GM18502 (cell line): Measurements from ENCODE around the gene MT1B.
A peak's percentile ranks its signal among the peaks of the same experiment; 100 is the strongest.
"Not testable (repeated sequence)": the region's sequence is repeated elsewhere in the genome, so short reads cannot be mapped to it uniquely, and the experiment has no call there.

ENCODE experiments used
- ATAC-seq: cut with Tn5 transposase; IDR thresholded peaks from one replicate; pipeline ENCODE4 v1.9.1; 2021; ENCODE audit warnings: mild to moderate bottlenecking; ENCODE audit not compliant: unreplicated experiment, poor library complexity

Gene MT1B

DNA sequence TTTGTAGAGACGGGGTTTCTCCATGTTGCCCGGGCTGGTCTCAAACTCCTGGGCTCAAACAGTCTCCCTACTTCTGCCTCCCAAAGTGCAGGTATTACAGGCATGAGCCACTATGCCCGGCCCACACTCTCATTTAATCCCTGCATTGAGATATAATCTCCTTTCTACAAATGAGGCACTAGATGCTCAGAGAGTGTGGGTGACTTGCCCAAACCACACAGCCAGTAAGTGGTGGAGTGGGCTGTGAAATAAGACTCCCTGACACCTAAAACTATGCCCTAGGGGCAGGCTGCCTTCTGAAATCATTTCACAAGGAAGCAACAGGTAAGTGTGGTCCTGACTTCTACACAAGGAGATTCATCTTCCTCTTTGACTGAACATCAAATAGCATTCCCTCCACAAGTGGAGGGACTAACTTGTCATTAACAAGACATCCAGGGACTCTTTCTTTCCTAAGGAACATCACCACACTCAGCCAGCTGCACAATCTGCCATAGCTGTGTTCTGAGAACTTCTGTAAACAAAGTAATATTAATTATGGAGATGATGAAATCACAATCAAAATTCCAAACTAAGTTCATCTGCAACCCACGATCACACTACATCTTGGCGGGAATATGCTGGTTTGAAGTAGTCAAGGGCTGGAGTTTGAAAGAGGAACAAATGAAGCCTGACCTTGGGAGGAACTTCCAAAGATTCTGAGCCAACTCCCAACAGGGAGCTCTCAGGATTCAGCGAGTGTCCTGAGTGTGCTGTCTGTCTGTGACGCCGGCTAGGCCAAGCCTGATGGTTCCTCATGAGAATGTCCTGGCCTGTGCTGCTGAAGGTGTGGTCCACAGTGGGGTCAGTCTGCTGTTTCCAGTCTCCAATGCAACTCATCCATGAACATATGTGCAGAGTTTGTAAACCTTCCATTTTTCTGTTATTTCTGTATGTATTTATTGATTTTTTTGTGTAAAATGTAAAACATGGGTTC is 13.9 kb downstream of the MT1B start:
- ATAC-seq, result not testable (repeated sequence)

DNA sequence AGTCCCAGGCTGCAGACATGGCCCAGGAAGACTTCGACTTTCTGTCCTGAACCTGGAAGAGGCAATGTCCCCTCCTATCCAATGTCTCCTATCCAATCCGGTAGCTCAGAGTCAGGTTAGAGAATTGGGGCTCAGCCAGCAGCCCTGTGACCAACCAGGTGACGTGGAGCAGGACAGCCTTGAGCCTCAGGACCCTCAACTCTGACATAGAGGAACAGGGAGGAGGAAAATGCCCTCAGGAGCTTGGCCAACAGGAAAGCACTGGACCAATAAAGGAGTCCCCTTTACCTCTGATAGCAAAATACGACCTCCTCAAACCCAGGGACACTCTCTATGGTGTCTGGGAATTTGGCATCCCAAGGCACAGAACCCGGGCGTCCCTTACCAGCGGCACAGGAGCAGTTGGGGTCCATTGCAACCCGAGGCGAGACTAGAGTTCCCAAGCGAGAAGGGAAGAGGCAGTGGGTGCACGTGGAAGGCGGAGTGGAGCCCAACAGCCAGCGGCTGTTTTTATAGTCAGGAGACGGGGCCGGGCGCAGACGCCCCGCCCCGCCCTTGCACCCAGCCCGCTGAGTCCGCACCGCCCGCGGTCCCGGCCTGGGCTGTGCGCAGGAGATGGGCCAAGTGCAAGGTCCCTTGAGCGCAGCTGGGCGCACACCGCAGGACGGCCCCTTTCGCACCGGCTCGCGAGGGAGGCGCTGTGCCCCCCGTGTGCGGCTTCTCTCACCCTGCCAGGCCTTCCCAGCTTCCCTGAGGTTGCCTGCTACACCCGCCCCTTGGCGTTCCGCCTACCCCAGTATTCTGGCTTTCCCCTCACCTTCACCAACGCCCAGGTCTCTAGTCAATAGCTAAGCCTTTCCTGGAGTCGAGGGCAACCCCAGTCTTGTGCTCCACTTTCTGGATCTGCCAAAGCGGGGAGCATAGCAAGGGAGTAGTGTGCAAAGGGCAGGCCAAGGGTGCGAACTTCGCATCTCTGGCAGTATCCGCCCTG is 16.2 kb downstream of the MT1B start, which contains the start of gene MT1G:
TSS of gene MT1G (minus strand) at position 485 of the 991 bp plus-strand sequence. CDS start at position 413, 72 bp downstream.
- ATAC-seq, result no peak

DNA sequence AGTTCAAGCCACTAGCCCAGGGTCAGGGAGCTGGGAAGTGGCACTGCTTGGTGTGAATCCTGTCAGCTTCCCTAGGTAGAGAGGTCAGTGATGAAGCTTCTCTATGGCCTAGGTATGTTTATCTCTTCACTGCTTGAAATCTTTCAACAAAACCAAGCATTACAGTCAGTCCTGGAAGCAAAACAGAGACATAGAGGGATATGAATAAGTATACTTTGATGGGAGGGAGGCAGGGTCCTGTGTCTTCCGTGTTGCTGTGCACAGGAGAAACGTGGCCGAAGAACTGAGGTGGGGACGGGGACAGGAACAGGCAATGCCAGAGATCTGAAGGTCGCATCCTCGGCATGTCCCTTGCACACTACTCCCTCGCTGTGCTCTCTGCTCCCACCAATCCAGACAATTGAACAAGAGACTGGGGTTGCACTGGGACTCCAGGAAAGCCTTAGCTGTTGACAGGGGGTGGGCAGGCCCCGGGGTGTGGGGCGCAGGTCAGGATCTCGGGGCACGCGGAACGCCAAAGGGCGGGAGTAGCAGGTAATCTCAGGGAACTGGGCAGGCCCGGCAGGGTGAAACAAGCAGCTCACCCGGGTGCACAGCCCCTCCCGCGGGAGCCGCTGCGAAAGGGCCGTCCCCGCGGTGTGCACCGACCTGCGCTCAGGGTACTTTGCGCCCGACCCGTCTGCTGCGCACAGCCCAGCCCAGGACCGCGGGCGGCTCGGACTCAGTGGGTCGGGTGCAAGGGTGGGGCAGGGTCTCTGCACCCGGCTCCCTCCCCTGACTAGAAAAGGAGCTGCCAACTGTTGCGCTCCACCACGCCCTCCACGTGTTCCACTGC is 17.5 kb downstream of the MT1B start, which contains the start of gene MT1H:
TSS of gene MT1H (plus strand) at position 810 of the 835 bp plus-strand sequence. CDS start 71 bp downstream, outside the sequence.
- no peak for ATAC-seq

DNA sequence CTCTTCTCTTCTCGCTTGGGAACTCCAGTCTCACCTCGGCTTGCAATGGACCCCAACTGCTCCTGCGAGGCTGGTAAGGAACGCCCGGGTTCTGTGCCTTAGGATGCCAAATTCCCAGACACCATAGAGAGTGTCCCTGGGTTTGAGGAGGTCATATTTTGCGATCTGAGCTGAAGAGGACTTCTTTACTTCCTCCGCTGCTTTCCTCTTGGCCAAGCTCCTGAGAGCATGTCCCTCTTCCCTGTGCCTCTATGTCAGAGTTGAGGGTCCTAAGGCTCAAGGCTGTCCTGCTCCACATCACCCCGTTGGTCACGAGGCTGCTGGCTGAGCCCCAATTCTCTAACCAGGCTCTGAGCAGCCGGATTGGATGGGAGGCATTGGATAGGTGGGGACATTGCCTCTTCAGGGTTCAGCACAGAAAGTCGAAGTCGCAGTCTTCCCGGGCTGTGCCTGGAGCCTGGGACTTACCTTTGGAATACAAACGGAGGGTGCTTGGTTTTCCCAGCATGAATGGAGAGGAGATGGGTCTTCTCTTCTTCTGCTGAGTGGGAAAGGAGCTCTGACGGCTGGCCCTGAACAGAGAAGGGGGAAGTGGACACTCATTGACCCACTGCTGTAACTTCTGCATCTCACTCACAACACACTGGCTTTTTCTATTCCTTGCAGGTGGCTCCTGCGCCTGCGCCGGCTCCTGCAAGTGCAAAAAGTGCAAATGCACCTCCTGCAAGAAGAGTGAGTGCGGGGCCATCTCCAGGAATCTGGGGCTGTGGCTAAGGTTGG is 18.3 kb downstream of the MT1B start:
- no peak for ATAC-seq

DNA sequence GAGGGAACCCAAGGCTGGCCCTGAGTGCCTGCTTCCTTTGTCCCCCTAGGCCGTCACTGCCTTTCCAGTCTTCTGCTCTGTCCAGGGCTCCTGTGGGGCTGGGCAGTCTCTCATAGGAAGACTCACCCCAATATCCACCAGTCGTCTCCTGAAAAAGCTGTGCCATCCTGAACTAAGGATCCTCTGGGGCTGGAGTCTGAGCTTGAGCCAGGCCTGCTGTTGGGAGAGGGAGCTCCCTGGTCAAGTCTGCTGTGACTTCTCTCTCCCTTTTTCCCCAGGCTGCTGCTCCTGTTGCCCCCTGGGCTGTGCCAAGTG is 18.9 kb downstream of the MT1B start:
- ATAC-seq, result no peak

DNA sequence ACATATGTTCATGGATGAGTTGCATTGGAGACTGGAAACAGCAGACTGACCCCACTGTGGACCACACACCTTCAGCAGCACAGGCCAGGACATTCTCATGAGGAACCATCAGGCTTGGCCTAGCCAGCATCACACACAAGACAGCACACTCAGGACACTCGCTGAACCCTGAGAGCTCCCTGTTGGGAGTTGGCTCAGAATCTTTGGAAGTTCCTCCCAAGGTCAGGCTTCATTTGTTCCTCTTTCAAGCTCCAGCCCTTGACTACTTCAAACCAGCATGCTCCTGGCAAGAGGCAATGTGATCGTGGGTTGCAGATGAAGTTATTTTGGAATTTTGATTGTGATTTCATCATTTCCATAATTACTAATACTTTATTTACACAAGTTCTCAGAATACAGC is 20.0 kb downstream of the MT1B start:
- ATAC-seq, result not testable (repeated sequence)

DNA sequence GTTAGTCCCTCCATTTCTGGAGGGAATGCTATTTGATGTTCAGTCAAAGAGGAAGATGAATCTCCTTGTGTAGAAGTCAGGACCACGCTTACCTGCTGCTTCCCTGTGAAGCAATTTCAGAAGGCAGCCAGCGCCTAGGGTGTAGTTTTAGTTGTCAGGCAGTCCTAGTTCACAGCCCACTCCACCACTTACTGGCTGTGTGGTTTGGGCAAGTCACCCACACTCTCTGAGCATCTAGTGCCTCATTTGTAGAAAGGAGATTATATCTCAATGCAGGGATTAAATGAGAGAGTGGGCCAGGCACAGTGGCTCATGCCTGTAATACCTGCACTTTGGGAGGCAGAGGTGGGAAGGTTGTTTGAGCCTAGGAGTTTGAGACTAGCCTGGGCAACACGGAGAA is 20.5 kb downstream of the MT1B start:
- not testable (repeated sequence) for ATAC-seq

DNA sequence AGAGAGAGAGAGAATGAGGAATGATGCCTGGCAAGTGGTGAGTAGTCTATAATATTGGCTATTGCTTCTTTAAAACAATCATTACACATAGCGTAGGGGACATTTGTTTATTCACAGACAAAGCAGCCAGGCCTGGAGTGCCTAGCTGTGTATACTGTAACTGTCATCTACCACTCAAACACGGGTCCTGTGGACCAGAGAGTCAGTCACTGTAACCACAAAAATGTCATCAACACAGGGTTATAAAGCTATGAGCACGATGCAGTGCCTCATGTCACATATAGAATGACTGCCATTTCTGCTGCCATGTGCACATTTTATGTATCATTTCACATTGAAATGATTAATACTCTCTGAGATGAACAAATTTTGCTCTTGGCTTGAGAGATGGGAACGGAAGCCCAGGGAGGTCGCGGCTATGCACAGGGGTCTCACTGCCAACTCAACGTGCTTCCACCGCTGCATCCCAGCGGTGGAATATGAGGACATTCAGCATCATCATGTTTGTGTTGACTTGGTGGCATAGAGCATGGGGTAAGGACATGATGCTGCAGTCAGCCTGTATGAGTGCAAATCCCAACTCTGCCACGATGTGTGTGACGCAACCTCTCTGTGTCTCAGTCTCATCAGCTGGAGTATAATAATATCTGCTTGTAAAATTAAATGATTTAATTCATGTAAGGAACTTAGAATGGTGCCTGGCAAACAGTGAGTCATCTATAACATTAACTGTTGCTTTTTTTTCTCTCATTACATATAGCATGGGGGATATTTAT is 21.3 kb downstream of the MT1B start:
- ATAC-seq, result no peak

DNA sequence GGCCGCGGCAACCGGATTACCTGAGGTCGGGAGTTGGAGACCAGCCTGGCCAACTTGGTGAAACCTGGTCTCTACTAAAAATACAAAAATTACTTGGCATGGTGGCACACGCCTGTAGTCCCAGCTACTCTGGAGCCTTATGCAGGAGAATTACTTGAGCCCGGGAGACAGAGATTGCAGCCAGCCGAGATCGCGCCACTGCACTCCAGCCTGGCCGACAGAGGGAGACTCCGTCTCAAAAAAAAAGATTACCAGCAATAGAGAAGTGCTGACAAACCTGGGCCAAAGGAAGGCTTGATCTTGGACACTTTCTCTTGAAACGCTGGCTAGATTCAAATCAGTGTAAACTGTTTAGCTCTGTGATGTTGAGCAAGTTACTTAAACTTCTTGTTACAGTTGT is 22.2 kb downstream of the MT1B start:
- no peak for ATAC-seq

DNA sequence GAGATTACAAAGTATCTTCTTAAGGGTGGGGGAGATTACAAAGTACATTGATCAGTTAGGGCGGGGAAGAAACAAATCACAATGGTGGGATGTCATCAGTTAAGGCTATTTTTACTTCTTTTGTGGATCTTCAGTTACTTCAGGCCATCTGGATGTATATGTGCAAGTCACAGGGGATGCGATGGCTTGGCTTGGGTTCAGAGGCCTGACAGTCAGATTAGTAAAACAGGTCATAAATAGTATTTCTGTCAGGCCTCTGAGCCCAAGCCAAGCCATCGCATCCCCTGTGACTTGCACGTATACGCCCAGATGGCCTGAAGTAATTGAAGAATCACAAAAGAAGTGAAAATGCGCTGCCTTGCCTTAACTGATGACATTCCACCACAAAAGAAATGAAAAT is 22.9 kb downstream of the MT1B start:
- not testable (repeated sequence) for ATAC-seq

DNA sequence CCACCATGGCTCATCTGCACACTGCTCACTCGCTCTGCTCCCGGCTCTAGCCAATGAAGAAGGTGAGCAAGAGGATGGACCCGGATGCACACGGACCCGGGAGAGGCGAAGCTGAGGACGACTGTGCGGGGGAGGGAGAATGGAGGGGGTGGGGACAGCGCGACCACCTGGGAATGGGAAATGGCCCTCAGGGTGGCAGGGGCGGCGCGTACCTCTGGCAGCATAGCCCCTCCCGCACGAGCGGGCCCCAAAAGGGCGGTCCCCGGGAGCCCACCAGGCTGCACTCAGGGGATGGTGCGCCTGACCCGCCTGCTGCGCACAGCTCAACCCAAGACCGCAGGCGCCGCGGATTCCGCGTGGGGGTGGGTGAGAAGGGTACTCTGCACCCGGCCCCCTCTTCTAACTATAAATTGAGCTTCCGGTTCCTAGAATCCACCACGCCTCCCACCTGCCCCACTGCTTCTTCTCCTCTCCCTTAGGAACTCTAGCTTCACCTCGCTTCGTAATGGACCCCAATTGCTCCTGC is 24.1 kb downstream of the MT1B start:
- ATAC-seq, result no peak

DNA sequence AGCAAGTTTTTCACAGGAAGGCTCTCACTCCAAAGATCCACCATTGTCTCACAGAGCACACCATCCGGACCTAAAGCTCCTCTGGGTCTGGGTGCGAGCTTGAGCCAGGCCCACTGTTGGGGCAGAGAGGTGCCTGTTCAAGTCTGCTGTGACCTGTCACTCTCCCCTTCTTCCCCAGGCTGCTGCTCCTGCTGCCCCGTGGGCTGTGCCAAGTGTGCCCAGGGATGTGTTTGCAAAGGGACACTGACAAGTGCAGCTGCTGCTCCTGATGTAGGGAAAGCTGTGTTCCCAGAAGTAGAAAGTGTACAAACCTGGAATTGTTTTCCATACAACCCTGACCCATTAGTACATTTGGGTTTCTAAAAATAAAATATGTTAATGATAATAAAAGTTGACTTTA is 25.8 kb downstream of the MT1B start:
- ATAC-seq, result no peak

DNA sequence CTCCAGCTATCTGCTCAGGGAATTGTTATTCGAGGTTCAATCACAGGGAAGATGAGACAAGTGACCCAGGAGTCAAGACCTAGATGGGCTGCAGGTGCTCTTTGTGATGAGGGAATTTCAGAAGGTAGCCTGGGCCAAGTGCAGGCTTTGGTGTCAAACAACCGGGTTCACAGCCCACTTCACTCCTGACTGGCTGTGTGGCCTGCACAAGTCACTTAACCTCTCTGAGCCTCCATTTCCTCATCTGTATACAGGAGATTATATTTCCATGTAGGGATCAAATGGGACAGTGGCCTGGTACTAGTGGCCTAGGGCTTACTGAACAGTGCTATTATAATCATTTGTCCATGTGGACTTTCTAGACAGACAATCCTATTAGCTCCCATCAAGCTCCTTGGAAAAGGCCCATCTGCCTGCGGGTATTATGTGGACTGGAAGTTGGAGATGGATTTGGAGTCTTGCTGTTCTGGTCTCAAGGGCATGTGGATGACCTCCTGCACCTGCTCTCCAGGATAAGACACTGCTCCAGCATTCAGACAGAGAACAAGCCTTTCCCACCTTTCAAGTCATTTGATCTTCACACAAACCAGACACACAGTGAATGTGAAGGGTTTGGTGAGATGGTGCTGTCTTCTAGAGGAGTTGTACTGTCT is 27.5 kb downstream of the MT1B start:
- no peak for ATAC-seq

DNA sequence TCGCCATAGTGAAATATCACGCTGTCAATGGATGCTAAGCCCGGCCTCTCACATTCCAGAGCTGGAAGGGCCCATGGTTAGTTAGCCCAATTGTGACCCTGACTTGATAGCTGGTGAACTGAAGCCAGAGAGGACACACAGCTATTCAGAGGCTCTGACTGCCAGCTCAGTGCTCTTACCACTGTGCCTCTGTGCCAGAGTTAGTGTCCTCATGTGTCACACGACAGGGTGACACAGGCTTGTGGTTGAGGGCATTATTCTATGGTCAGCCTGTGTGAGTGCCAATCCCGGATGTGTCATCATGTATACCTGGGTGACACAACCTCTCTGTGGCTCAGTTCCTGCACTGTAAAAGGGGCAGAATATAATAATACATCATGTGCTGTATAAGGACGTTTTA is 28.1 kb downstream of the MT1B start:
- no peak for ATAC-seq

DNA sequence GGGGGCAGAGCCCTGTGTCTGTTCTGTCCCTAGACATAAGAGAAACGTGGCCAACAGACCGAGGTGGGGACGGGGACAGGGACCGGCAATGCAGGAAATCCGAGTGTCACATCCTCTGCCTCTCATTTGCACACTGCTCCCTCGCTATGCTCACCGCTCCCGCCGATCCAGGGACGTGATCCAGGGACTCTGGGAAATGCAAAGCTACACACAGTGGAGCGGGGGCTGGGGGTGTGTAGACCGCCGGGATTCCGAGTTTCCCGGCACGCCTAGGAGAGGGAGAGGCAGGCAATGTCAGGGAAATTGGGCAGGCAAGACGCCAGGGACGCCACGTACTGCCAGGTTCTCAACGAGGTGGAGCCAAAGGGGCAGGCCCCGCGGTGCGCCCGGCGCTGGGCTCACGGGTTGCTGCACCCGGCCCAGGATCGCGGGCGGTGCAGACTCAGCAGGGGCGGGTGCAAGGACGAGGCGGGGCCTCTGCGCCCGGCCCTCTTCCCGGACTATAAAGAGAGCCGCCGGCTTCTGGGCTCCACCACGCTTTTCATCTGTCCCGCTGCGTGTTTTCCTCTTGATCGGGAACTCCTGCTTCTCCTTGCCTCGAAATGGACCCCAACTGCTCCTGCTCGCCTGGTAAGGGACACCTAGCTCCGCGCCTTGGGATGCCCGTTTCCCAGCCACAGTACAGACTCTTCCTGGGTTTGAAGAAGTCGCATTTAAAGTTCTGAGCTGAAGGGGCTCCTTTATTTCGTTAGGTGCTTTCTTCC is 30.4 kb downstream of the MT1B start, which contains the start of gene MT1X:
TSS of gene MT1X (plus strand) at position 532 of the 764 bp plus-strand sequence. CDS start at position 603, 71 bp downstream.
- peak; percentile 99 for ATAC-seq

DNA sequence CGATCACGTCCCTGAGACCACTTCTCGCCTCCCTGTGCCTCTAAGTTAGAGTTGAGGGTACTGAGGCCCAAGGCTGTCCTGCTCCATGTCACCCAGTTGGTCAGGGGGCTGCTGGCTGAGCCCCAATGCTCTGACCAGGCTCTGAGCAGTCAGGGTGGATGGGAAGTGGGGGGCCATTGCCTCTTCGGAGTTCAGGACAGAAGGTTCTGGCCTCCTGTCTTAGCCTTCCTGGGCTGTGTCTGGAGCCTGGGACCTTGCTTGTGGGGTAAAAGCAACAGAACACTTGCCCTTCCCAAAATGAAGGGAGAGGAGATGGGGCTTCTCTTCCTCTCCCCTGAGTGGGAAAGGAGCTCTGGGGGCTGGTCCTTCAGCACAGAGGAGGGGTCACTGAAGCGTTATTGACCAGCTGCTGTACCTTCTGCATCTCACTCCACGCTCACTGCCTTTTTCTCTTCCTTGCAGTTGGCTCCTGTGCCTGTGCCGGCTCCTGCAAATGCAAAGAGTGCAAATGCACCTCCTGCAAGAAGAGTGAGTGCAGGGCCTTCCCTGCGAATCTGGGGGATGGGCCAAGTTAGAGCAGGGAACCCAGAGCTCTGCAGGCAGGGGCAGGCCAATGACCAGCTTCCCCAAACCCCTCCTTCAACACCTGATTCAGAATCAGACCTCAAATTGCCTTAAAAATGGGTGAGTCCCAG is 31.2 kb downstream of the MT1B start:
- ATAC-seq, result no peak
